Measurements from ENCODE around the gene SMIM44.

SMIM44 gene

GRCh38 chr19:3433313-3433712 is 49.9 kb downstream of the SMIM44 start:
- DNase-seq = no peak
